ENCODE data around the gene DDIT4. TPM values are rescaled to one million over a fixed set of nuclear protein-coding genes. Genes with fewer than 3 reads are reported as not detected.

Gene DDIT4
- total RNA-seq, 1 donor from 2014 or later: 80.2 TPM

GRCh38 chr10:72315054-72315453 is 41.3 kb downstream of the DDIT4 start:
- DNase-seq (ENCODE audit: extremely low read depth, low read depth, low spot score): no peak

GRCh38 chr10:72315611-72316385 is 42.1 kb downstream of the DDIT4 start:
- no peak for DNase-seq (ENCODE audit: extremely low read depth, low read depth, low spot score)

GRCh38 chr10:72316386-72316700 is 42.6 kb downstream of the DDIT4 start:
- no peak for DNase-seq (ENCODE audit: extremely low read depth, low read depth, low spot score)

GRCh38 chr10:72316748-72317435 is 43.2 kb downstream of the DDIT4 start:
- no peak for DNase-seq (ENCODE audit: extremely low read depth, low read depth, low spot score)

DNA sequence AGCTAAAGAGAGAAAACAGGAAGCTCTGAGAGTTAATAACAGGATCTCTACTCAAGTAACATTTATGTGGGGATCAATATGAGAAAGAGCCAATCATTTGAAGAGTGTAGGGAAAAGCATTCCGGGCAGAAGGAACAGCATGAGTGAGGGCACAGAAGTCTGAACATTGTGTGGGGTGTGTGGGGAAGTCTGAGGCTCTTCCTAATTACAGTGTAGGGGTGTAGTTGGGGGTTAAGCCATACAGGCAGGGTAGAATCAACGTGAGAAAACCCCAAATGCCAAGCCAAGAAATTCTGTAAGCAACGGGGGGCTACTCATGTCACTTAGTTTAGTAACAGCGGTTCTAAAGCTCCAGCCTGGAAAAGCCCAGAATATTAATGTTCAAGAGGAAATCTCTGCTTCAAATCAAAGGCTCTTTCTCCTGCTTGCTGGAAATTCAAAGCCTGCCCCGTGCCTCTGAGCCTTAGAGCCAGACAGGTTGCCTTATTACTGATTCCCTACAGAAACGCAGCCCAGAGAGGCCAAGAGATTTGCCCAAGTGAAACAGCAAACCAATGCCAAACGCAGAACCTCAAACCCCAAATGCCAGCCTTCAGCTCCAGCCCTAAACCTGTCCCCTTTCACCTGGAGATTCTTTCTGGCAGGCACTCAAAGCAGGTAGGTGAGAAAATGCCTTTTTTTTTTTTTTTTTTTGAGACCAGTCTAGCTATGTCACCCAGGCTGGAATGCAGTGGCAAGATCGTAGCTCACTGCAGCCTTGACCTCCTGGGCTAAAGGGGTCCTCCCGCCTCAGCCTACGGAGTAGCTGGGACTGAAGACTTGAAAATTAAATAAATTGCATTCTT is 44.9 kb downstream of the DDIT4 start:
- no peak for DNase-seq (ENCODE audit: extremely low read depth, low read depth, low spot score)

DNA sequence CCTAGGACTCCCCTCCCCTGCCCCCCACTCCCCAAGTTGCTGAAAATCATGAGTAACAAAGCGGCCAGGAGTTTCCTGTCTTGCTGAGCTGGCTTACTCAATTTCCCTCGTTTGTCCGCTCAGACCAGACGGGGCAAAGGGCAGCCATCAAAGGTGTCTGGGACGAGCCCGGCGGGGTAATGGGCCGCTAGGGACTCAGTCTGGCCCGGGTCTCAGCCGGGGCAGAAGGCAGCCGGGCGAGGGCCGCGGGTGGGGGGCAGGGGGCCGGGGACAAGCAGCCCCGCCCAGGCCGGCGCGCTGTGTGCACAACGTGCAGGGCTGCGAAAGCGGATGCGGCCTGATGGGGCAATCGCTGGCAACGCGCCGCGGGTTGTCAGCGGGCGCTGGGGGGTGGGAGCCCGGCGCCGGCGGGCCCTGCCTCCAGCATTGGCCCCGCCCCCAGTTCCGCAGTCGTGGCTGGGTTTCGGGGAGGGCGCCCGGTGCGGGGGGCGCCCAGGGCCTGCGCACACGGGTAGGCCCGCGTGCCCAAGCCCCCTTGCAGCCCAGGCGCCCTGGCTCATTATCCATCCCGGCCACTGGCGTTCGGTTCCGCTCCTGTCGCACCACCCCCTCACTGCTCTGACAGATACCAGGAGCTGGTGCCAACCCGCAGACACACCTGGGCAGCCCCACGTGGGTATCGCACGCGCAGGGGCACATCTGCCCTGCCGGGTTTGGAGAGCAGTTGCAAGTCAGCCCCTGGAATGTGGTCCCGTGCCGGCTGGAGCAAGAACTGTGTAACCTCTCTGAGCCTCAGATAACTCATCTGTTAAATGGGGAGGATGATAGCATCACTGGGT is 45.9 kb downstream of the DDIT4 start:
- no peak for DNase-seq (ENCODE audit: extremely low read depth, low read depth, low spot score)

- no peak for DNase-seq (ENCODE audit: extremely low read depth, low read depth, low spot score)
These were observed 47.0 kb downstream of the DDIT4 start for GRCh38 chr10:72320676-72321247.

GRCh38 chr10:72321248-72322029 is 47.7 kb downstream of the DDIT4 start:
- DNase-seq (ENCODE audit: extremely low read depth, low read depth, low spot score): no peak

DNA sequence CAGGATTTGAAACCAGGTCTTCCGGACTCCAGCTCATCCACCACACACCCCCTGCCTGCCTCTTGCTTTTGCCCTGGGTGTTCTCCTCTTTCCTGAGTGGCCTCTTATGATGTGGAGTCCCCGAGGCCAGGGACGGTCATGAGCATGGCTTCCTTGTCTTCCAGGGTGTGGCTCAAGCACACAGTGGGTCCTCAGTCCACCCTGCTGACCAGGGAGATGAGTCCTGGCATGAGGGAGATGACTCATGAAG is 48.2 kb downstream of the DDIT4 start:
- no peak for DNase-seq (ENCODE audit: extremely low read depth, low read depth, low spot score)

DNA sequence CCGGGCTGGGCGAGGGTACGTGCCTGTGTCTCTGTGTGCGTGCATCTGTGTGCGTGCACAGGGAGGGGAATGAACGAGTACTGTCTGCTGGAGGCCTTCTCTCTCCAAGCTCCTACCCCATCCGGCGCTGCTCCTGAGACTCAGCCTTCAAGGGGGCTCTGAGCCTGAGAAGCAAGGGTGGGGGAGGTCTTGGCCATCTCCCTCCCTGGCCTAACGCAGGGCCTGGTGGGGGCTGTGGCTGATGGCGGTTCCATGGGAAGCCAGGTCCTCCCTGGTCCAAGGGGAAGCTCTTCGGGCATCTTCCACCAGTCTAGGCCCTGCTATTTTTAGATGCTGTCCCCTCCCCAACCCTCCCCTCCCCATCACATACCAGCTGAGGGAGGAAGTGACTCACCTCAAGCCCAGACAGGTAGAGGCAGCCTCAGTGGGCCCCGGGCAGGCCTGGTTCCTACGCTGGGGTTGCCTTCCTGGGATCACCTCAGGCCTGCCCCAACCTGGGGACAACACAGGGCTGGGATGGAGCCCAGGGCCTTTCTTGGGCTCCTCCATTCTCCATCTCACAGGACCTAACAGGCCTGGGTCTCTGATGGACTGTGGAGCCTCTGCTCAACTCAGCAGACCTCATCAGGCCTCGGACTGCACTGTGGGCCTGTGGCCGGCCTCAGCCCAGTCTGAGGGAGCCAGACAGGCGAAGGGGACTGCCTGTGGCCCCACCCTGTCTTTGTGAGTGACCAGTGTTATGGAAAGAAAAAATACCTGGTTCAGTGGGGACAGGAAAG is 48.7 kb downstream of the DDIT4 start:
- DNase-seq (ENCODE audit: extremely low read depth, low read depth, low spot score): no peak

GRCh38 chr10:72323108-72323749 is 49.5 kb downstream of the DDIT4 start:
- no peak for DNase-seq (ENCODE audit: extremely low read depth, low read depth, low spot score)

- DNase-seq (ENCODE audit: extremely low read depth, low read depth, low spot score): no peak
These were observed 50.1 kb downstream of the DDIT4 start for GRCh38 chr10:72323771-72324191.

Other genes starting within 250 kb of the DDIT4 start
- 0.41 and 3.9 TPM in 2 replicates for gene SPOCK2, start 185.4 kb upstream of the DDIT4 start, total RNA-seq
- 28.1 and 39.4 TPM in 2 replicates for gene ANAPC16, start 57.9 kb upstream of the DDIT4 start, total RNA-seq
- gene ASCC1, start 57.6 kb upstream of the DDIT4 start, total RNA-seq: 23.8 and 26.3 TPM in 2 replicates
- gene DNAJB12, start 81.0 kb downstream of the DDIT4 start, total RNA-seq: 29.5 and 34.8 TPM in 2 replicates

Measured in glomerular endothelial cell (primary cell).